Mesothelial cell of epicardium (in vitro differentiated cells): ENCODE results near the gene CAPSL. TPM values are rescaled to one million over a fixed set of nuclear protein-coding genes. Genes with fewer than 3 reads are reported as not detected.

Experiments
- DNase-seq, 2 experiments: peaks; one replicate each; pipeline ENCODE4 v3.0.0; 2021; ENCODE audit warnings: low spot score in 2 of 2; ENCODE audit not compliant: unreplicated experiment in 2 of 2
- H3K27ac Mint-ChIP-seq: 2 replicates; pipeline ENCODE4 v1.8.0; 2021; ENCODE audit warnings: mixed read lengths
- H3K27me3 Mint-ChIP-seq: 2 replicates; pipeline ENCODE4 v1.8.0; 2021; ENCODE audit warnings: low read depth, mixed read lengths
- H3K36me3 Mint-ChIP-seq: 2 replicates; pipeline ENCODE4 v1.8.0; 2021; ENCODE audit warnings: mixed read lengths
- H3K4me1 Mint-ChIP-seq: 2 replicates; pipeline ENCODE4 v1.8.0; 2021; ENCODE audit warnings: mixed read lengths
- H3K4me3 Mint-ChIP-seq: 2 replicates; pipeline ENCODE4 v1.8.0; 2021; ENCODE audit warnings: mild to moderate bottlenecking, moderate library complexity, mixed read lengths
- H3K9me3 Mint-ChIP-seq: 2 replicates; pipeline ENCODE4 v1.8.0; 2021; ENCODE audit warnings: mixed read lengths
- total RNA-seq: library from RNA; stranded (reverse); gene quantifications from 3 replicates; pipeline ENCODE4 v1.2.1, GENCODE V29; 2021
- TF ChIP-seq, protein P1 (sequence below): fragments of 200-600 bp; sonication (generic); IDR thresholded peaks from one replicate; pipeline ENCODE4 v1.5.0; 2021; ENCODE audit warnings: antibody characterized with exemption; ENCODE audit not compliant: unreplicated experiment

Gene CAPSL
- total RNA-seq, 1 donor from 2014 or later = not detected

DNA sequence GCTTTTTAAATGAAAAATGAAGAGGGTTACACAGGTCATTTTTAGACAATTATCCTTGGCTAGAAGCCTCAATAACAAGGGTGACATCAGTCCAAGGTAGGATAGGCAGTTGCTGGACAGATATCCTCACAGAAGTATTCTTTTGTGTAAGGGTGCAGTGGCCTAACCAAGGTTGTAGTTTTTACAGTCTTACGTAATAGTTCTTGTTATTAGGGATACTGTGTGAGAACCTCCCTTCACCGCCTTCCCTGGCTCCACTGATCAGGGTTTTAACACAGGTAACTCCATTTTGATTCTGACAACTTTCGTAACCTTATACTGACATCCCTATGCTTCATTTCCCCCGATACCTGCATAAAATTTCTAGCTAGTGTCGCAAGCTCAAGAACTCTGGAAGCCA, 8.7 kb upstream of the CAPSL start:
- Mint-ChIP-seq H3K36me3 (no peaks in the 10 kb centered on the region), H3K9me3 (no peaks in the 10 kb centered on the region), H3K4me3 (no peak overlapping the region), H3K27me3 (peaks cover 30% of the 10 kb centered on the region), H3K27ac (no peak overlapping the region), H3K4me1 (no peaks in the 10 kb centered on the region)
- DNase-seq = no peak
- TF ChIP-seq, protein P1, sequence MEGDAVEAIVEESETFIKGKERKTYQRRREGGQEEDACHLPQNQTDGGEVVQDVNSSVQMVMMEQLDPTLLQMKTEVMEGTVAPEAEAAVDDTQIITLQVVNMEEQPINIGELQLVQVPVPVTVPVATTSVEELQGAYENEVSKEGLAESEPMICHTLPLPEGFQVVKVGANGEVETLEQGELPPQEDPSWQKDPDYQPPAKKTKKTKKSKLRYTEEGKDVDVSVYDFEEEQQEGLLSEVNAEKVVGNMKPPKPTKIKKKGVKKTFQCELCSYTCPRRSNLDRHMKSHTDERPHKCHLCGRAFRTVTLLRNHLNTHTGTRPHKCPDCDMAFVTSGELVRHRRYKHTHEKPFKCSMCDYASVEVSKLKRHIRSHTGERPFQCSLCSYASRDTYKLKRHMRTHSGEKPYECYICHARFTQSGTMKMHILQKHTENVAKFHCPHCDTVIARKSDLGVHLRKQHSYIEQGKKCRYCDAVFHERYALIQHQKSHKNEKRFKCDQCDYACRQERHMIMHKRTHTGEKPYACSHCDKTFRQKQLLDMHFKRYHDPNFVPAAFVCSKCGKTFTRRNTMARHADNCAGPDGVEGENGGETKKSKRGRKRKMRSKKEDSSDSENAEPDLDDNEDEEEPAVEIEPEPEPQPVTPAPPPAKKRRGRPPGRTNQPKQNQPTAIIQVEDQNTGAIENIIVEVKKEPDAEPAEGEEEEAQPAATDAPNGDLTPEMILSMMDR = no peak

DNA sequence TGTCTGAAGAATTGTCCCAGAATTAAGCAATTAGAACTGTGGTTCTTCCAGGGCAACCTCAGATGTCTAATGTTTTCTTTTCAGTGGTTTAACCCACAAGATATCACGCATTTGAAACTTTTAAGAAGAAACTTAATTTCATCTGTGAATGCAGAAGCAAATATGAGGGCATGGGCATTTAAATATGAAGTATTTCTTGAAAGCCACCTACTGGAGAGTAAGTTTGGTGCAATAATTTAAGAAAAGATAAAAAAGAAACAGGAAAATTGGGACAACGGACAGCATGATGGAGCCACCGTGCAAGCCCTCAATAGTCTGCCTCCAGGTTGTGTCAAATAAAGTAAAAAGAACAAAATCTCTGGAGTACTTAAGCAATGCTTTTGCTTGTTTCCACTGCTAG, 1.2 kb upstream of the CAPSL start:
- peaks cover 31% of the 10 kb centered on the region for H3K27me3 Mint-ChIP-seq
- no peak overlapping the region for H3K27ac Mint-ChIP-seq
- no peaks in the 10 kb centered on the region for H3K9me3 Mint-ChIP-seq

DNA sequence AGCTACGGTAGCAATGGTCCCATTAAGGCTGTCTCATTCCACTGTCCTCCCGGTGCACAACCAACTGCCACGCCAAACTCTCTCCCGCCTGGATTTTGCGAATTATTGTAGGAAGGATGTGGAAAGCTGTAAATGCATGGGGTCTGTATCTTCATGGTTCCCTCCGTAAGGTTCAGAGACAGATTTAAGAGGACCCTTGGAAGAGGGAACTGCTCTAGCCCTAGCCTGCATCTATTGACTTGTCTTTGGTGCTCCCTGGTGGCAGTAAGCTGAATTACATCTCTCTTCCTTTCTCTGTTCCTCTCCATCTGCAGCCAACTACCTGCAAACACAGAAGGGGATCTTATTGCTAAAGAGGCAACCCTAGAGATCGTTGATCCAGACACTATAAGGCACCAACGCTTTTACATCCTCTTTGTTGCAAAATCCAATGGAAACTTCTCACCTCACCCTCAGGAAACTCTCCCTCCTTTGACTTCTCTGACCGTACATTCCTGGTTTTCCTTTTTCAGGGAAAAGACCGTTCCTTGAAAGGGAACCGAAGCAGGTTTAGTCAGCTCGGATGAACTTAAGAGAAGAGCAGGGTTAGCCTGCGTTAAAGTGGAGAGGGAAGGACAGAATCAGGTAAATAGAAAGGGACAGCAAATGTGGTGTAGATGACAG, 11.9 kb downstream of the CAPSL start:
- peaks cover 77% of the 10 kb centered on the region for H3K27me3 Mint-ChIP-seq
- H3K4me1 Mint-ChIP-seq = peaks cover 7% of the 10 kb centered on the region
- no peaks in the 10 kb centered on the region for H3K9me3 Mint-ChIP-seq
- DNase-seq = peak in 1 of 2 experiments; percentile 71
- TF ChIP-seq, protein P1 = peak; percentile 87
- H3K4me3 Mint-ChIP-seq = no peak overlapping the region
- no peaks in the 10 kb centered on the region for H3K36me3 Mint-ChIP-seq
- H3K27ac Mint-ChIP-seq = no peak overlapping the region

More for the DNA sequence above, 1.2 kb upstream of the CAPSL start:
- no peak overlapping the region for H3K4me3 Mint-ChIP-seq
- no peak for DNase-seq
- peaks cover 7% of the 10 kb centered on the region for H3K4me1 Mint-ChIP-seq
- H3K36me3 Mint-ChIP-seq = no peaks in the 10 kb centered on the region
- TF ChIP-seq, protein P1 = peak; percentile 38

DNA sequence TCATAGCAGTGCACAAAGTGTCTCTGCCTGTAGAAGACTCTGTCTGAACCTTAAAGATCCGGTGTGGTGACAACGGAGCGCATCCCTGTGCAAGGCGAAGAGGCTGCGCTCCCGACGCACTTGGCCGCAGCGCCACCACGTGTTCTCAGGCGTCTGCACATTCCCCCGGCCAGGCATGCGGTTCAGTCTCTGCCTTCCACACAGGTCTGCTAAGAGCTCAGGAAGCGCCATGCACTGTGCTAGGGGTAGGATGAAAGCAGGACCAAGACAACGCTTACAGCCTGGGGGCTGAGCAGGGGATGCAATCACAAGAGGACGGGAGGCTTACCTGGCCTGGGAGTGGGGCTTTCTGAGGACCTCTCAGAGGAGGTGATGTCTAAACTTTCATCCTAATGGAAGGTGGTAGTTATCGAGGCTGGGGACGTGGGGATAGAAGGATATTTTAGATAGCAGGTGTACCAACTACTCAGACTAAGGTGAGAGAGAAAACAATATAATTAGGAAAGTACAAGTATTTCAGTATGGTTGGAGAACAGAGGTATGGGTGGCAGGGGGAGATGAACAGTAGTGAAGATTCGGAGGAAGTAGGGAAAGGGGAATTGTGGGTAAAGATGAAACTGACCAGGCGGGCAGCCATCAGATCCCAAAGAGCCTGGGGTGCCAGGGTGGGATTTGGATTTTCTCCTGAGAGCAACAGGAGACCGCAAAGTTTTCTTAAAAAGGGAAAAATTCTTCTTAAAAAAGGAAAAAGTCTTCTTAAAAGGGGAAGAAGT, 13.3 kb downstream of the CAPSL start:
- Mint-ChIP-seq H3K36me3 (no peaks in the 10 kb centered on the region), H3K9me3 (no peaks in the 10 kb centered on the region), H3K27ac (no peak overlapping the region), H3K4me3 (no peak overlapping the region), H3K27me3 (peaks cover 80% of the 10 kb centered on the region), H3K4me1 (peaks cover 7% of the 10 kb centered on the region)
- peak; percentile 43 to 74 for DNase-seq
- TF ChIP-seq, protein P1 = peak; percentile 50

DNA sequence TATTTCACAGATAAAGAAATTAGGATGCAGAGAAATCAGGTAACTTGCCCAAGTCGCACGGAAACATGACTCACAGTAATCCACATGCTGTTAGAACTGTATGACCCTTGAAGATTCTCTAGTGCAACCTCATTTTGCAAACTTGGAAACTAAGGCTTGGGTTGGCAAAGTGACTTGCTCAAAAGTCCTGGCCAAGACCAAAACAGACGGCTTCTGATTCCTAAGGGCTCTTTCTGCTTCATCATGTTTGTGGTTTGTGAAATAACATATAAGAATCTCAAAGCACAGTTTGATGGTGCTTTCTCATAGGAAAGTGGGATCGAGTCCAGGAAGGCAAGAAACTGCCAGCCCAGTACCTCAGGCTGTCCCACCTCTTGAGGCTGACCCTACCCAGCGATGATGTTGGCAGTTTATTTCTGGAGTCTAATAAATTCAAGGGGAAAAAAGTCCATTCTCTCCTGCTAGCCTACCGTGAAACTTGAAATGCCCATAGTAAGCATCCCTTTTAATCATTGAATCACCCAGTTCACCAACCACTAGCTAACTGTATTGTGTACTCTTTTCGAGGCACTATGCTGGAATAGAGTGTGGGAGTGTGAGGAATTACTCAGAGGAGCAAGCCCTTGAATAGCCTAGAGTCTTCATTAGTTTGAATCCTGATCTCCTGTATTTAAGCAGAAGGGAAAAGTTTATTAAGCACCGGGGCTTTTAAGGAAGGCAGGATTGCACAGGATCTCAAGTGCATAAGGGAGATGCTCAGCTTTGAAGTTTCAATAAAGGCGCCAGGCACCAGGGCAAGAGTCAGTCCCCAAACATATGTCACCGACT, 14.1 kb downstream of the CAPSL start:
- Mint-ChIP-seq H3K27me3 (peaks cover 80% of the 10 kb centered on the region), H3K27ac (no peak overlapping the region), H3K4me1 (peaks cover 11% of the 10 kb centered on the region), H3K4me3 (no peak overlapping the region), H3K36me3 (no peaks in the 10 kb centered on the region), H3K9me3 (peaks cover 4% of the 10 kb centered on the region)
- TF ChIP-seq, protein P1 = no peak
- no peak for DNase-seq
